LNCaP clone FGC (cell line): ENCODE measurements around the gene YY1.

Experiments used
- DNase-seq: peaks from one replicate; pipeline ENCODE4 v3.0.0-alpha.2; 2011; ENCODE audit warnings: low read depth
- H3K4me3 ChIP-seq: 2 replicates; pipeline ENCODE4 v1.5.1; 2011; ENCODE audit warnings: mild to moderate bottlenecking, low read depth, low read length, control low read depth
- TF ChIP-seq, protein P1 (sequence below): IDR thresholded peaks from 2 replicates; pipeline ENCODE4 v1.5.1; 2012; ENCODE audit warnings: mild to moderate bottlenecking; ENCODE audit not compliant: control insufficient read depth, insufficient read depth; ENCODE audit errors: extremely low read depth

The YY1 gene

DNA sequence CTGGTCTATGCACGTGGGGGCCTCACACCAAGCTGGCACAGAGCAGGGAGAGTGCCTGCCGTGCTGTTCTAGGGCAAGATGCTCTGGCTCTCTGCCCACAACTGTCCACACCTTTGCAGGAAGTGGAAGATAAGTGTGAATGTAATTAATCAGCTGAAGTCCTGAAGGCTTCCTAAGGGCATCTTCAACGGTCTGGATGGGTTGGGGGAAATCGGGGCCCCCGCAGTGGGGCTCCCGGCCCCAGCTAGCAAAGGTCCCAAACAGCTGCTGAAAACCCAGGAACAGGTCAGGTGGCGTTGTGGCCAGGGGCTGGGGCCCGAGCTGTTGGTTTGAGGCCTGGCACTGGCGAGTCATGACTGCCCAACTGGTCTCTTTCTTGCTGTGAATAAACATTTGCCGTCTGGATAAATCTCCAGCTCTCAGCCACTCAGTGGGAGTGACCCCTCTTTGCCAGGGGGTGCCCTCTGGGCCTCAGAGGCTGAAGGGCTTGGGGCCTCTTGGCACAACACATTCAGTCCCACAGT, 74.0 kb downstream of the YY1 start:
- TF ChIP-seq, protein P1, sequence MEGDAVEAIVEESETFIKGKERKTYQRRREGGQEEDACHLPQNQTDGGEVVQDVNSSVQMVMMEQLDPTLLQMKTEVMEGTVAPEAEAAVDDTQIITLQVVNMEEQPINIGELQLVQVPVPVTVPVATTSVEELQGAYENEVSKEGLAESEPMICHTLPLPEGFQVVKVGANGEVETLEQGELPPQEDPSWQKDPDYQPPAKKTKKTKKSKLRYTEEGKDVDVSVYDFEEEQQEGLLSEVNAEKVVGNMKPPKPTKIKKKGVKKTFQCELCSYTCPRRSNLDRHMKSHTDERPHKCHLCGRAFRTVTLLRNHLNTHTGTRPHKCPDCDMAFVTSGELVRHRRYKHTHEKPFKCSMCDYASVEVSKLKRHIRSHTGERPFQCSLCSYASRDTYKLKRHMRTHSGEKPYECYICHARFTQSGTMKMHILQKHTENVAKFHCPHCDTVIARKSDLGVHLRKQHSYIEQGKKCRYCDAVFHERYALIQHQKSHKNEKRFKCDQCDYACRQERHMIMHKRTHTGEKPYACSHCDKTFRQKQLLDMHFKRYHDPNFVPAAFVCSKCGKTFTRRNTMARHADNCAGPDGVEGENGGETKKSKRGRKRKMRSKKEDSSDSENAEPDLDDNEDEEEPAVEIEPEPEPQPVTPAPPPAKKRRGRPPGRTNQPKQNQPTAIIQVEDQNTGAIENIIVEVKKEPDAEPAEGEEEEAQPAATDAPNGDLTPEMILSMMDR = no peak
- DNase-seq = no peak
- H3K4me3 ChIP-seq = no peak overlapping the region

DNA sequence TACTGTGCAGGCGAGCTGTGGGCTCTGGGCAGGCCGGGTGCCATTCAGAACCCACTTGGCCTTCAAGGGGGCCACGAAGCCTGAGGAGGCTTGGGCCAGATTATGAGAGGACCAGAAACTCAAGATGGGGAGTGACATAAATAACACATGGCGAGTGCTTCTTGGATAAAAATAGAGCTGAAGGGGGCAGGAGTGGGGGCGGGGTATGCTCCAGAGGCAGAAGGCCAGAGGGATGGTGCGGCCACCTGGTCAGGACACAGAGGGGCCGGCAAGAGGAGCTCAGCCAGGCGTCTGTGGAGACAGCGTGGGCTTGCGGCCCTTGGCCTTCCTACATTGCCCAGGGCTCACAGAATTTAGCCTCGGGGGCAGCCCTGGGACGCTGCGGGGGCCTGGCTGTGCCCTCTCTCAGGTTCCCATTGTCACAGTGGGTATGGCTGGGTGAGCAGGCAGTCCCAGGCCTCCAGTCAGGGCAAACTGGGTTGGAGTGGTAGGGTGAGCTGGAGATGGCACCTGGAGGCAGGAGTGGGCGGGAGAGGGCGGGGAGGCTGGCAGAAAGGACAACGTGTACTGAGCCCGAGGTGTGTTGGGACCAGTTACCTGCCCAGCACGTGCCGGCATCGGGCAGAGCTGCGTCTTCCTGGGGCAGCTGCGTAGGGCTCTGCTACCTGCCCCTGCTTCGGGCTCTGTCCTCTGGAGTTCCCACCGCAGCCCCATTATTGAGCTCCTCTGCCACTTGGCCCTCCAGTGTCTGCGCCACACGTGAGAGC, 74.7 kb downstream of the YY1 start:
- TF ChIP-seq, protein P1 = no peak
- DNase-seq = no peak
- H3K4me3 ChIP-seq = no peak overlapping the region

DNA sequence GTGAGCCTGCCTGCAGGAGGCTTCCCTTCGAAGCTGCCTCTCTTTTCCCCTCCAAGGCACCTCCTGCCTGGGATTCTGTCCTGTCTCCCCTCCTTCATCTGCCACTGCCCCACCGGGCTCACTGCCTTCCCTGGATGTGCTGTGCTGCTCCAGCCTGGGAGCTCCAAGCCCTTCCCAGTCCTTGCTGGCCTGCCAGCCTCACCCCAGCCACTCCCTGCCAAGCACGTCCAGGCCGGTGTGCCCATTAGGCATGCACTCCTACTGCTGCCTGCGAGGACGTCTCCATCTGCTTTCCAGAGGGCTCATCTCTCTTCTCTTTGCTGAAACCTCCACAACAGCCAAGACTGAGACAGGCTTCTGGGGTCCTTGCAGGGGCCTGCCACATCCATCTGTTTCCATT, 75.8 kb downstream of the YY1 start:
- TF ChIP-seq, protein P1 = no peak
- H3K4me3 ChIP-seq = no peak overlapping the region
- no peak for DNase-seq

DNA sequence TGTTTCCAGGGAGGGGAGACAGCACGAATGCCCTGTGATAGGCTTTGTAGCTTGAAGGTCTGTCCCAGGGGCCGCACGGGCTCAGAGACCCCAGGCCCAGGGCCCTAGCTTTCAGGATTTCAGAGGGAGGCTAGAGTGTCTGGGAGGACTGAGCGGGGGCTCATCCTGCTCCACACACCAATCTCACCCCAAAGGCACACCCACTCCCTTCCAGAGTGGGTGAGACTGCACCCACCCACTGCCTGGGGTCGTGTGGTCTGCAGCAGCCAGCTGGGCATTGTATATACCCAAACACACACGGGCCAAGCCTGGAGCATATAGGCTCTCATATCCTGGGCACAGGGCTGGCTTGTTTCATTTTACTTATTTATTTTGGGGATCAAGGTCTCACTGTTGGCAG, 78.4 kb downstream of the YY1 start:
- no peak for DNase-seq
- H3K4me3 ChIP-seq = no peak overlapping the region
- TF ChIP-seq, protein P1 = no peak

DNA sequence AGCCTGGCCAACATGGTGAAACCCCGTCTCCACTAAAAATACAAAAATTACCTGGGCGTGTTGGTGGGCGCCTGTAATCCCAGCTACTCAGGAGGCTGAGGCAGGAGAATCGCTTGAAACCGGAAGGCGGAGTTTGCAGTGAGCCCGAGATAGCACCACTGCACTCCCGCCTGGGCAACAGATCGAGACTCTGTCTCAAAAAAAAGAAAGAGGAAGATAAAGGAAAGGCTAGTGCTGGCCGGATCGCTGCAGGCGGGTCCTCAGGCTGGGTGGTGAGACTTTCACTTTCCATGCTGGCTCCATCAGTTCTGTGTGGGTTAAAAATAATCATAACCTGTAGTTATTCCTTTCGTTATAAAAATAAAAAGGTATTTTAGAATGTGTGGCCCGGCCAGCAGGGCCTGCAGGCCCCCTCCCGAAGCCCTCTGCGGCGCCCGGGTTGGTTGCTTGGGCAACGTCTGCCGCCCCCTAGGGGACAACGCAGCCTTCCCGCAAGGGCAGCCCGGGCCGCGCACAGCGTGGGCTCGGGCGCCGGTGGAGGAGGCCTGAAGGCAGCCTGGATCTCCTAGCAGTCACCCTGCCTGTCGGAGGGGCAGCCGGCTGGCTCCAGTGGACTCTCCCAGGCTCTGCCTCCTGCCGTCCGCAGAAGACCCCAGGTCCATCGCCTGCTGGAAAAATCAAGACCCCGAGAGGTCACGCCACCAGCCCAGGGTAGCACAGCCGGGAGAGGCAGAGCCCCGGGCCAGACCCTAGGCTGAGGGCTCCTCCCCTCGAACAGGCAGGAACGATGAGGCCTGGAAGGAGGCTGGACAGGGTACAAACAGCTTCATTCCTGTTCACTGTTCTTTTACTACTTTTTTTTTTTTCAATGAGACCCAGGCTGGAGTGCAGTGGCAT, 79.2 kb downstream of the YY1 start:
- H3K4me3 ChIP-seq = no peak overlapping the region
- TF ChIP-seq, protein P1 = no peak
- DNase-seq = no peak

DNA sequence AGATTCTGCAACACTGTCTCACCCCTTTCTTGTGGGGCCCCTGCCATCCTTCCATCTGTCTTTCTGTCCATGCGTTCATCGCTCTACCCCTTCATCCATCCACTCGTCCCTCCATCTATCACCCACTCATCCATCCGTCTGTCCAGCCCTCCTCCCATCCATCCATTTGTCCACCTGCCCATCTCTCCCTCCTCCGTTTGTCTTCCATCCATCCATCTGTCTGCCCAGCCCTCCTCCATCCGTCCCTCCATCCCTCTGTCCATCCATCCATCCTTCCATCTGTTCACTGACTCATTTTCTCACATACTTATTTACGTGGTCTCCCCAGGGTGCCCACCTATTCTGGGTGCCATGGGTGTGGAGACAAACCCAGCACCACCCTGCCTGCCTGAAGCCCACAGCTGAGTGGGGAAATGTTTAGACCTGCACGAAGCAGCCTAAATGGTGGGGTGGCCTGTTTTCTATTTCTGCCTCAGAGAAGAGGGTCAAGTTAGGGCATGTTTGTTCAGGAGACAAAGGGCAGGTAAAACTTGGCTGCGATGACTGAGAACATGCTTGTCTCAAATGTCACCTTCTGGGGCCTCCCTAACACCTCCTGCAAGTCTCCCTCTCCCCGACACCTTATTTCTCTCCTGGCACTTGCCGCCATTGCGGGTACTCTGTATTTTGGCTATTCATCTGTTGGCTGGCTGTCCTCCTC, 81.4 kb downstream of the YY1 start:
- DNase-seq = no peak
- TF ChIP-seq, protein P1 = no peak

More for the DNA sequence above, 81.4 kb downstream of the YY1 start:
- no peak overlapping the region for H3K4me3 ChIP-seq
